Loucy (cell line): Measurements from ENCODE around the gene PEX14.

Experiments used
- H2AFZ ChIP-seq: fragments of 200-600 bp; sonication (generic); 2 replicates; pipeline ENCODE4 v1.6.0; 2016; ENCODE audit warnings: antibody characterized with exemption, mild to moderate bottlenecking, low read length, moderate library complexity
- H3F3A ChIP-seq: fragments of 200-600 bp; 2 replicates; pipeline ENCODE4 v1.6.0; 2016; ENCODE audit warnings: antibody characterized with exemption, low read depth, mild to moderate bottlenecking
- H3K27me3 ChIP-seq: fragments of 200-600 bp; sonication (generic); 2 replicates; pipeline ENCODE4 v1.6.1; 2014; ENCODE audit warnings: low read length, mild to moderate bottlenecking; ENCODE audit not compliant: insufficient read depth, poor library complexity, severe bottlenecking
- H3K36me3 ChIP-seq: fragments of 200-600 bp; sonication (generic); 2 replicates; pipeline ENCODE4 v1.6.1; 2016; ENCODE audit warnings: low read length; ENCODE audit not compliant: insufficient read depth
- H3K4me1 ChIP-seq: fragments of 200-600 bp; sonication (generic); 2 replicates; pipeline ENCODE4 v1.5.1; 2014; ENCODE audit warnings: low read length, mild to moderate bottlenecking; ENCODE audit not compliant: insufficient read depth, poor library complexity, severe bottlenecking
- H3K4me2 ChIP-seq: fragments of 200-600 bp; sonication (generic); 2 replicates; pipeline ENCODE4 v1.6.0; 2014; ENCODE audit warnings: antibody characterized with exemption, low read length, low read depth, mild to moderate bottlenecking; ENCODE audit not compliant: poor library complexity, severe bottlenecking
- H3K4me3 ChIP-seq: fragments of 200-600 bp; sonication (generic); 2 replicates; pipeline ENCODE4 v1.5.1; 2014; ENCODE audit warnings: low read length, mild to moderate bottlenecking, mixed read lengths; ENCODE audit not compliant: poor library complexity, severe bottlenecking
- H3K79me2 ChIP-seq: fragments of 200-600 bp; sonication (generic); 2 replicates; pipeline ENCODE4 v1.6.1; 2014; ENCODE audit warnings: low read length; ENCODE audit not compliant: insufficient read depth
- H3K9ac ChIP-seq: fragments of 200-600 bp; sonication (generic); 2 replicates; pipeline ENCODE4 v1.6.0; 2014; ENCODE audit warnings: mild to moderate bottlenecking, low read depth, low read length, moderate library complexity; ENCODE audit not compliant: poor library complexity, severe bottlenecking
- H3K9me2 ChIP-seq: fragments of 200-600 bp; sonication (generic); replicated peaks from 2 replicates; pipeline ENCODE4 v1.6.1; 2016; ENCODE audit warnings: low read depth, low read length, mixed read lengths
- H3K9me3 ChIP-seq: fragments of 200-600 bp; sonication (generic); 2 replicates; pipeline ENCODE4 v1.6.1; 2014; ENCODE audit warnings: mild to moderate bottlenecking, antibody characterized with exemption, low read length, low read depth; ENCODE audit not compliant: insufficient read depth
- H4K20me1 ChIP-seq: fragments of 200-600 bp; sonication (generic); 2 replicates; pipeline ENCODE4 v1.6.0; 2014; ENCODE audit warnings: antibody characterized with exemption, low read length, mild to moderate bottlenecking; ENCODE audit not compliant: insufficient read depth, poor library complexity, severe bottlenecking
- CTCF ChIP-seq: fragments of 200-600 bp; sonication (generic); conservative IDR thresholded peaks from 2 replicates; pipeline ENCODE4 v1.5.1; 2014; ENCODE audit warnings: mild to moderate bottlenecking, antibody characterized with exemption, low read length
- EZH2phosphoT487 ChIP-seq: fragments of 200-600 bp; IDR thresholded peaks from 2 replicates; pipeline ENCODE4 v1.6.1; 2018; ENCODE audit warnings: antibody characterized with exemption, mild to moderate bottlenecking, moderate library complexity, borderline replicate concordance

Gene PEX14

DNA sequence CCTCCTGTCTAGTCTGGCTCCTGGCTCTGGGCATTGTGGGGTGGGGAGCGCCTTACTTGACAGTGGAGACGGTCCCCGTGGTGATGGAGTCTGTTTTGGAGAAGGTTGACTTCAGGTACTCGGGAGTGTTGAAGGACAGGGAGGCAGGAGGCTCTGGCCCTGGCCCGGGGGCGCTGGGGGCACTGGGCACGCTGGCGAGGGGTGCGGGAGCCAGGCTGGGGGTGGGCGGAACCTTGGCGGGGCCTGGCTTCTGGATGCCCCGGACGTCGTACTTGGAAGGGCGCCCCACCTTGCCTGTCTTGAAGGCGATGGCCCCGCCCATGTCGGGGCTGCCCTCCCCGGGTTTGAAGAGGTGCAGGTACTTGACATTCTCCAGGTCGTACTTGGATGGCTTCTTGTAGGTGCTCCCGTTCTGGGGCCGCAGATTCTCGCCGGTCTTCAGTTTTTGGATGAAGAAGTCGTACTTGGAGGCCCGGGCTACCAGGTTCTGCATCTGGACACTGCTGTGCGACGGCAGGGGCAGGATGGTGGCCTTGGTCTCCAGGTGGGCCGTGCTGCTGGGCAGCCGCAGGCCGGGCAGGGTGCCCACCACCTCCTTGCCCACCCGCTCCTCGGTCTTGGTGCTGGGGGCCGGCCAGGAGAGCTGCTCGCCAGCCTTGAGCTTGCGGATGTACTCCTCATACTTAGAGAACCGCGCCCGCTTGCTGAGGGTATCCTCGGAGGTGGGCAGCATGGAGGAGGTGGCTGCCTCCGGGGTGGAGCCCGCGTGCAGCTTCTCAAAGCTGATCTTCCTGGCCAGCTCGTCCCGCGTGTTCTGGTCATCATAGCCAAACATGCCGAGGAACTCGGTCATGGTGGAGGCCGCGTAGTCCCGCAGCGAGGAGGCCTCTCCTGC is 185.1 kb downstream of the PEX14 start:
- H3K79me2 ChIP-seq = no peaks in the 10 kb centered on the region
- peaks cover 12% of the 10 kb centered on the region; the same call in 1 of the 2 replicates for H3K36me3 ChIP-seq
- no peaks in the 10 kb centered on the region for H3K4me1 ChIP-seq
- no peaks in the 10 kb centered on the region for H3K9me2 ChIP-seq
- no peak overlapping the region for H3K4me2 ChIP-seq
- no peaks in the 10 kb centered on the region for H3F3A ChIP-seq
- no peak overlapping the region for H3K9ac ChIP-seq
- H3K27me3 ChIP-seq = no peaks in the 10 kb centered on the region
- no peaks in the 10 kb centered on the region for H3K9me3 ChIP-seq
- no peak for TF ChIP-seq CTCF
- no peak for TF ChIP-seq EZH2phosphoT487
- H3K4me3 ChIP-seq = no peak overlapping the region
- H4K20me1 ChIP-seq = no peaks in the 10 kb centered on the region
- H2AFZ ChIP-seq = no peak overlapping the region

- Histone ChIP-seq H3K36me3 (peaks cover 12% of the 10 kb centered on the region; the same call in 1 of the 2 replicates), H3K79me2 (no peaks in the 10 kb centered on the region), H3K4me1 (no peaks in the 10 kb centered on the region), H3K9me2 (no peaks in the 10 kb centered on the region), H3K9me3 (no peaks in the 10 kb centered on the region), H4K20me1 (no peaks in the 10 kb centered on the region), H3K9ac (no peak overlapping the region), H3K27me3 (no peaks in the 10 kb centered on the region), H2AFZ (no peak overlapping the region), H3K4me3 (no peak overlapping the region), H3F3A (no peaks in the 10 kb centered on the region), H3K4me2 (no peak overlapping the region)
- TF ChIP-seq CTCF (no peak), EZH2phosphoT487 (no peak)
Measured at GRCh38 chr1:10661453-10661852, 186.7 kb downstream of the PEX14 start.

DNA sequence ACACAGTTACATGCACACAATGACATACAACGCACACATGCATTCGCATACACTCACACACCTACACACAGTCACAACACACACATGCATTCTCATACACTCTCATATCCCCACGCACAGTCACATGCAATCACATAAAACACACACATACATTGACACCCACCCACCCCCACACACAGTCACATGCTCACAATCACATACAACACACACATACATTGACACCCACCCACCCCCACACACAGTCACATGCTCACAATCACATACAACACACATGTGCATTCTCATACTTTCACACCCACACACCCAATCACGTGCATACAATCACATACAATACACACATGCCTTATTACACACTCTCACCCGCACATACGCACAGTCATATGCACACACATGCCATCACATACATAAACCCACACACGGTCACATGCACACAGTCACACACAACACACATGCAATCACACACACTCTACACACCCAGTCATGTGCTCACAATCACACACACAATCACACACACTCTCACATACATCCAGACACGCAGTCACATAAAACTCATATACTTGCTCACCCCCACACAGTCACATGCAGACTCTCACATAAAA is 187.4 kb downstream of the PEX14 start:
- Histone ChIP-seq H3K4me2 (no peak overlapping the region), H3K36me3 (peaks cover 12% of the 10 kb centered on the region; the same call in 1 of the 2 replicates), H3K9me2 (no peaks in the 10 kb centered on the region), H3K4me1 (no peaks in the 10 kb centered on the region), H3F3A (no peaks in the 10 kb centered on the region), H3K9ac (no peak overlapping the region), H3K9me3 (no peaks in the 10 kb centered on the region), H4K20me1 (no peaks in the 10 kb centered on the region), H3K4me3 (no peak overlapping the region), H3K27me3 (no peaks in the 10 kb centered on the region), H3K79me2 (no peaks in the 10 kb centered on the region), H2AFZ (no peak overlapping the region)
- TF ChIP-seq EZH2phosphoT487 (no peak), CTCF (no peak)
